ENCODE results near the gene HSPBP1. TPM values are rescaled to one million over a fixed set of nuclear protein-coding genes. Genes with fewer than 3 reads are reported as not detected.

Gene HSPBP1
- total and polyA plus RNA-seq, 9 of the 15 experiments (the other 6 are each of a cell fraction or from before 2014, with no cell fraction given): 0.83 to 81.3 (median 21.8) TPM

- TF ChIP-seq SMAD1 (IDR thresholded peaks at IDR 0.05; ENCODE audit: low read depth, low read length, partially characterized antibody) (peak; percentile 64), PPARD (CRISPR knock-in tag; IDR thresholded peaks at IDR 0.05) (no peak), C11orf30 (IDR thresholded peaks at IDR 0.05; ENCODE audit: low read depth) (0 out of 2 replicates have a peak, but pooled peaks have one; percentile 3), ZNF280B (CRISPR knock-in tag; IDR thresholded peaks at IDR 0.05) (no peak), HDAC3 (IDR thresholded peaks at IDR 0.05; ENCODE audit: borderline replicate concordance, partially characterized antibody) (peak; percentile 99), MEF2A (IDR thresholded peaks at IDR 0.05; ENCODE audit: control insufficient read depth, low read depth, low read length) (peak; percentile 58; the same call in 1 of the 2 replicates), ZKSCAN3 (CRISPR knock-in tag; IDR thresholded peaks at IDR 0.05) (no peak), KDM5B (IDR thresholded peaks at IDR 0.05; ENCODE audit: insufficient replicate concordance, low read depth, low read length) (peak; percentile 85), MXI1 (IDR thresholded peaks at IDR 0.05; ENCODE audit: low read depth, low read length) (peak; percentile 65; the same call in 1 of the 2 replicates), ZNF561 (CRISPR knock-in tag; conservative IDR thresholded peaks at IDR 0.05) (no peak), CBFB (CRISPR knock-in tag; IDR thresholded peaks at IDR 0.05) (0 out of 2 replicates have a peak, but pooled peaks have one; percentile 29), ZNF644 (tag; IDR thresholded peaks at IDR 0.05; ENCODE audit: low read depth) (no peak; the same call in 1 of the 2 replicates), STAT5A (IDR thresholded peaks at IDR 0.05; ENCODE audit: borderline replicate concordance, low read length) (peak; percentile 62; the same call in 1 of the 2 replicates), ELF1 (tag; IDR thresholded peaks at IDR 0.05) (peak; percentile 89), SIN3B (IDR thresholded peaks at IDR 0.05; ENCODE audit: low read depth) (peak; percentile 24; the same call in 1 of the 2 replicates), HOMEZ (CRISPR knock-in tag; IDR thresholded peaks at IDR 0.05) (no peak), SNIP1 (IDR thresholded peaks at IDR 0.05; ENCODE audit: low read depth) (no peak), MTA1 (IDR thresholded peaks at IDR 0.05; ENCODE audit: borderline replicate concordance) (peak; percentile 78; the same call in 1 of the 2 replicates), NBN (IDR thresholded peaks at IDR 0.05; ENCODE audit: low read depth) (peak; percentile 98), SIX5 (IDR thresholded peaks at IDR 0.05; ENCODE audit: borderline replicate concordance in 1 of 2, insufficient read depth in 1 of 2, low read depth in 1 of 2, low read length in 2 of 2) (peak in 1 of 2 experiments; percentile 12; a peak in 1 of 4 replicates), NCOA4 (IDR thresholded peaks at IDR 0.05; ENCODE audit: partially characterized antibody) (no peak)
Measured at GRCh38 chr19:55258828-55259539, 20.9 kb downstream of the HSPBP1 start, which contains the start of gene PPP6R1 (continued).
